PC-9 (cell line): ENCODE data around the gene FAM237A. TPM values are rescaled to one million over a fixed set of nuclear protein-coding genes. Genes with fewer than 3 reads are reported as not detected.

ENCODE experiments used
- BruUV-seq: library from RNA; stranded (reverse); fragments of 400-500 nt; replicated peaks from 2 replicates; lab custom pipeline; 2021; lab: Mats Ljungman, UMichigan
- CTCF ChIA-PET: fragments of 300-600 bp; sonication (Branson Sonifier 250); formaldehyde crosslinking; loops from one replicate; lab custom pipeline; 2022; ENCODE audit warnings: antibody characterized with exemption; lab: Charles Lee
- POLR2A ChIA-PET: fragments of 300-600 bp; sonication (Branson Sonifier 250); formaldehyde crosslinking; loops from one replicate; lab custom pipeline; 2022; ENCODE audit warnings: antibody characterized with exemption; ENCODE audit not compliant: unreplicated experiment; lab: Charles Lee
- DNase-seq, 2 experiments: peaks; one replicate each; pipeline versions ENCODE4 v3.0.0 to v3.0.0-alpha.2; 2015 to 2022; ENCODE audit warnings: mixed read lengths in 1 of 2
- H2AFZ ChIP-seq: fragments of 200-600 bp; sonication (generic); 2 replicates; pipeline ENCODE4 v1.8.1; 2017; ENCODE audit warnings: antibody characterized with exemption
- H3F3A ChIP-seq: fragments of 200-600 bp; sonication (generic); 2 replicates; pipeline ENCODE4 v1.8.1; 2017; ENCODE audit warnings: antibody characterized with exemption, mild to moderate bottlenecking, low read depth; ENCODE audit not compliant: insufficient read depth
- H3K27ac ChIP-seq: fragments of 200-600 bp; sonication (generic); 2 replicates; pipeline ENCODE4 v1.6.1; 2016; ENCODE audit warnings: mixed run types
- H3K27me3 ChIP-seq: fragments of 200-600 bp; sonication (generic); 2 replicates; pipeline ENCODE4 v1.6.1; 2016; ENCODE audit warnings: low read depth, mixed run types; ENCODE audit not compliant: insufficient read depth
- H3K36me3 ChIP-seq: fragments of 200-600 bp; sonication (generic); 2 replicates; pipeline ENCODE4 v1.6.1; 2016; ENCODE audit warnings: low read depth, mixed run types
- H3K4me1 ChIP-seq: fragments of 200-600 bp; sonication (generic); replicated peaks from 2 replicates; pipeline ENCODE4 v1.6.1; 2016; ENCODE audit warnings: mixed run types; ENCODE audit not compliant: insufficient read depth
- H3K4me2 ChIP-seq: fragments of 200-600 bp; sonication (generic); 2 replicates; pipeline ENCODE4 v1.6.1; 2017; ENCODE audit warnings: mixed run types
- H3K4me3 ChIP-seq: fragments of 200-600 bp; sonication (generic); 2 replicates; pipeline ENCODE4 v1.6.1; 2016; ENCODE audit warnings: mixed run types
- H3K79me2 ChIP-seq: fragments of 200-600 bp; sonication (generic); 2 replicates; pipeline ENCODE4 v1.6.1; 2017; ENCODE audit warnings: low read depth, mixed run types
- H3K9me2 ChIP-seq: fragments of 200-600 bp; sonication (generic); 2 replicates; pipeline ENCODE4 v1.8.1; 2017; ENCODE audit warnings: mild to moderate bottlenecking; ENCODE audit not compliant: insufficient read depth
- H3K9me3 ChIP-seq: fragments of 200-600 bp; sonication (generic); 2 replicates; pipeline ENCODE4 v1.8.1; 2016; ENCODE audit warnings: low read depth; ENCODE audit not compliant: insufficient read depth
- H4K20me1 ChIP-seq: fragments of 200-600 bp; sonication (generic); 2 replicates; pipeline ENCODE4 v1.8.1; 2017; ENCODE audit not compliant: insufficient read depth
- CTCF ChIP-seq: fragments of 200-600 bp; sonication (generic); conservative IDR thresholded peaks from 2 replicates; pipeline ENCODE4 v1.6.1; 2017; ENCODE audit warnings: mixed run types, antibody characterized with exemption, mild to moderate bottlenecking, moderate library complexity
- EZH2 ChIP-seq: fragments of 200-600 bp; sonication (generic); IDR thresholded peaks from 2 replicates; pipeline ENCODE4 v1.8.0; 2017; ENCODE audit warnings: antibody characterized with exemption, low read depth
- intact Hi-C: fragments of 100-400 bp; cut with micrococcal nuclease; formaldehyde crosslinking; loops from one replicate; pipeline ENCODE4 v1.10.0; 2022; ENCODE audit not compliant: unreplicated experiment
- total RNA-seq: library from RNA; stranded (reverse); gene quantifications from 2 replicates; pipeline ENCODE4 v1.2.3, GENCODE V29; 2021

Gene FAM237A
- total RNA-seq, 1 experiment from 2014 or later = not detected

- Histone ChIP-seq H4K20me1 (no peaks in the 10 kb centered on the region), H3K79me2 (no peaks in the 10 kb centered on the region), H3F3A (peaks cover 6% of the 10 kb centered on the region; the same call in 1 of the 2 replicates), H3K9me3 (no peaks in the 10 kb centered on the region), H3K27me3 (no peaks in the 10 kb centered on the region), H3K36me3 (no peaks in the 10 kb centered on the region), H3K9me2 (no peaks in the 10 kb centered on the region), H3K4me2 (no peak overlapping the region), H3K4me1 (no peaks in the 10 kb centered on the region; the same call in 1 of the 2 replicates), H2AFZ (peak overlapping the region; percentile 58; the same call in 1 of the 2 replicates), H3K27ac (no peak overlapping the region), H3K4me3 (no peak overlapping the region)
- no peak for TF ChIP-seq CTCF
- TF ChIP-seq EZH2 = no peak
- CTCF ChIA-PET = no interaction called here
- intact Hi-C loops = no loop called here
- DNase-seq = peak in 1 of 2 experiments; percentile 51
- POLR2A ChIA-PET = interaction anchor here (0.6 kb wide), 2 partner anchors 29 to 35 kb away, joined by 3 to 5 read pairs; no protein-coding TSS in a partner anchor
- BruUV-seq = no TSS peak
Measured at GRCh38 chr2:206614811-206615210, 27.5 kb upstream of the FAM237A start.

- Histone ChIP-seq H3K9me3 (no peaks in the 10 kb centered on the region), H3K4me2 (no peak overlapping the region), H3K9me2 (no peaks in the 10 kb centered on the region), H3K4me1 (no peaks in the 10 kb centered on the region; the same call in 1 of the 2 replicates), H3K4me3 (no peak overlapping the region), H3F3A (peaks cover 6% of the 10 kb centered on the region; the same call in 1 of the 2 replicates), H3K79me2 (no peaks in the 10 kb centered on the region), H3K27ac (peak overlapping the region; percentile 32; the same call in 1 of the 2 replicates), H3K36me3 (no peaks in the 10 kb centered on the region), H3K27me3 (no peaks in the 10 kb centered on the region), H4K20me1 (no peaks in the 10 kb centered on the region), H2AFZ (no peak overlapping the region)
- no peak for TF ChIP-seq CTCF
- no peak for TF ChIP-seq EZH2
- BruUV-seq = TSS peak; percentile 50
- no peak for DNase-seq
- intact Hi-C loops = no loop called here
- ChIA-PET CTCF (no interaction called here), POLR2A (interaction anchor here (0.6 kb wide), 1 partner anchor 30 kb away, joined by 5 read pairs; no protein-coding TSS in a partner anchor)
Measured at GRCh38 chr2:206615417-206616089, 26.7 kb upstream of the FAM237A start.

- ChIA-PET CTCF (interaction anchor here (1.2 kb wide), 1 partner anchor 10 kb away, joined by 3 read pairs; no protein-coding TSS in a partner anchor), POLR2A (no interaction called here)
- H3K27ac ChIP-seq = peak overlapping the region; percentile 32; the same call in 1 of the 2 replicates
- H3K79me2 ChIP-seq = no peaks in the 10 kb centered on the region
- H3K27me3 ChIP-seq = no peaks in the 10 kb centered on the region
- peaks cover 6% of the 10 kb centered on the region; the same call in 1 of the 2 replicates for H3F3A ChIP-seq
- TF ChIP-seq EZH2 = no peak
- no peaks in the 10 kb centered on the region for H3K9me2 ChIP-seq
- intact Hi-C loops = no loop called here
- peak; percentile 2 to 61 for DNase-seq
- H3K36me3 ChIP-seq = no peaks in the 10 kb centered on the region
- no peaks in the 10 kb centered on the region for H4K20me1 ChIP-seq
- no peak overlapping the region for H3K4me2 ChIP-seq
- no peak overlapping the region for H2AFZ ChIP-seq
- no peaks in the 10 kb centered on the region for H3K9me3 ChIP-seq
- BruUV-seq = no TSS peak
- no peaks in the 10 kb centered on the region; the same call in 1 of the 2 replicates for H3K4me1 ChIP-seq
- H3K4me3 ChIP-seq = no peak overlapping the region
Measured at GRCh38 chr2:206616151-206616550, 26.1 kb upstream of the FAM237A start.
